Prostate gland (tissue), 2 donors: ENCODE results near the gene MAP3K8.

ENCODE experiments used
- CTCF ChIP-seq, 4 experiments: fragments of 200-600 bp in 2 of 4; fragments of 450-650 bp in 2 of 4; sonication (generic) in 2 of 4; IDR thresholded peaks; 1 replicate in 3 of 4; 2 replicates in 1 of 4; pipeline ENCODE4 v1.5.1; 2016 to 2019; ENCODE audit warnings: antibody characterized with exemption in 4 of 4, mild to moderate bottlenecking in 2 of 4, moderate library complexity in 2 of 4
- POLR2A ChIP-seq: fragments of 450-650 bp; IDR thresholded peaks from one replicate; pipeline ENCODE4 v1.6.1; 2016; ENCODE audit warnings: antibody characterized with exemption, mild to moderate bottlenecking

GRCh38 chr10:30494558-30494957, 60.6 kb downstream of the MAP3K8 start:
- TF ChIP-seq POLR2A (no peak), CTCF (IDR thresholded peaks at IDR 0.05) (no peak)
